Measurements from ENCODE around the gene CASP14. TPM values are rescaled to one million over a fixed set of nuclear protein-coding genes. Genes with fewer than 3 reads are reported as not detected.

CASP14 gene
- total RNA-seq, 1 donor from 2014 or later: 34.6 TPM

GRCh38 chr19:15031675-15032074, 17.6 kb upstream of the CASP14 start:
- Histone ChIP-seq H3K4me3 (no peak overlapping the region), H3K27ac (no peak overlapping the region), H3K9me3 (no peaks in the 10 kb centered on the region), H3K36me3 (no peaks in the 10 kb centered on the region), H3K4me1 (no peaks in the 10 kb centered on the region), H3K27me3 (no peaks in the 10 kb centered on the region)
- intact Hi-C loops (cut with DNase I): no loop called here
- no peak for TF ChIP-seq CTCF (IDR thresholded peaks at IDR 0.05)
- TF ChIP-seq POLR2AphosphoS5 (IDR thresholded peaks at IDR 0.05; ENCODE audit: insufficient read depth in 1 of 2, low read depth in 1 of 2): no peak
- TF ChIP-seq POLR2A (IDR thresholded peaks at IDR 0.05): no peak
- no peak for DNase-seq (ENCODE audit: extremely low spot score in 2 of 2)

GRCh38 chr19:15035795-15036311, 13.4 kb upstream of the CASP14 start:
- intact Hi-C loops (cut with DNase I): no loop called here
- Histone ChIP-seq H3K36me3 (no peaks in the 10 kb centered on the region), H3K4me3 (no peak overlapping the region), H3K9me3 (no peaks in the 10 kb centered on the region), H3K27me3 (no peaks in the 10 kb centered on the region), H3K4me1 (peaks cover 5% of the 10 kb centered on the region), H3K27ac (no peak overlapping the region)
- TF ChIP-seq POLR2AphosphoS5 (IDR thresholded peaks at IDR 0.05; ENCODE audit: insufficient read depth in 1 of 2, low read depth in 1 of 2) (no peak), CTCF (IDR thresholded peaks at IDR 0.05) (no peak), POLR2A (IDR thresholded peaks at IDR 0.05) (no peak)
- DNase-seq (ENCODE audit: extremely low spot score in 2 of 2): no peak

GRCh38 chr19:15037586-15037985, 11.7 kb upstream of the CASP14 start:
- no peaks in the 10 kb centered on the region for H3K36me3 ChIP-seq
- intact Hi-C loops (cut with DNase I): no loop called here
- DNase-seq (ENCODE audit: extremely low spot score in 2 of 2): no peak
- H3K9me3 ChIP-seq: no peaks in the 10 kb centered on the region
- TF ChIP-seq POLR2A (IDR thresholded peaks at IDR 0.05) (no peak), POLR2AphosphoS5 (IDR thresholded peaks at IDR 0.05; ENCODE audit: insufficient read depth in 1 of 2, low read depth in 1 of 2) (no peak), CTCF (IDR thresholded peaks at IDR 0.05) (no peak)
- H3K4me3 ChIP-seq: no peak overlapping the region
- peaks cover 5% of the 10 kb centered on the region for H3K4me1 ChIP-seq
- H3K27me3 ChIP-seq: no peaks in the 10 kb centered on the region
- H3K27ac ChIP-seq: no peak overlapping the region

- no peaks in the 10 kb centered on the region for H3K27me3 ChIP-seq
- no peak for DNase-seq (ENCODE audit: extremely low spot score in 2 of 2)
- H3K4me3 ChIP-seq: no peak overlapping the region
- no peak overlapping the region for H3K27ac ChIP-seq
- TF ChIP-seq POLR2A (IDR thresholded peaks at IDR 0.05) (no peak), CTCF (IDR thresholded peaks at IDR 0.05) (no peak), POLR2AphosphoS5 (IDR thresholded peaks at IDR 0.05; ENCODE audit: insufficient read depth in 1 of 2, low read depth in 1 of 2) (peak in 1 of 2 donors; percentile 63)
- H3K36me3 ChIP-seq: no peaks in the 10 kb centered on the region
- H3K9me3 ChIP-seq: no peaks in the 10 kb centered on the region
- intact Hi-C loops (cut with DNase I): no loop called here
- H3K4me1 ChIP-seq: peaks cover 5% of the 10 kb centered on the region
These were observed 11.0 kb upstream of the CASP14 start for GRCh38 chr19:15038294-15038693.

- H3K9me3 ChIP-seq: no peaks in the 10 kb centered on the region
- H3K4me1 ChIP-seq: peaks cover 4% of the 10 kb centered on the region
- no peak for TF ChIP-seq POLR2AphosphoS5 (IDR thresholded peaks at IDR 0.05; ENCODE audit: insufficient read depth in 1 of 2, low read depth in 1 of 2)
- TF ChIP-seq CTCF (IDR thresholded peaks at IDR 0.05): no peak
- no peak for TF ChIP-seq POLR2A (IDR thresholded peaks at IDR 0.05)
- intact Hi-C loops (cut with DNase I): no loop called here
- H3K27me3 ChIP-seq: no peaks in the 10 kb centered on the region
- no peak for DNase-seq (ENCODE audit: extremely low spot score in 2 of 2)
- no peaks in the 10 kb centered on the region for H3K36me3 ChIP-seq
- no peak overlapping the region for H3K4me3 ChIP-seq
- no peak overlapping the region for H3K27ac ChIP-seq
These were observed 7.3 kb upstream of the CASP14 start for GRCh38 chr19:15042003-15042402.

Measured in vagina (tissue), 2 donors.